ENCODE measurements around the gene HOXA6. TPM values are rescaled to one million over a fixed set of nuclear protein-coding genes. Genes with fewer than 3 reads are reported as not detected.
A peak's percentile ranks its signal among the peaks of the same experiment; 100 is the strongest.

HOXA6 gene
- total RNA-seq, 2 experiments from 2014 or later = not detected

- H3K27me3 Mint-ChIP-seq (ENCODE audit: low read depth) = peaks cover 91% of the 10 kb centered on the region
- DNase-seq = no peak
- no peak overlapping the region for H3K27ac Mint-ChIP-seq
- no peak overlapping the region for H3K4me3 Mint-ChIP-seq
- peaks cover 47% of the 10 kb centered on the region for H3K4me1 Mint-ChIP-seq (ENCODE audit: low read depth)
- CTCF ChIA-PET = interaction anchor here (1.9 to 2.7 kb wide), 2 partner anchors 10 to 28 kb away, joined by 5 to 11 read pairs; no protein-coding TSS in a partner anchor
- no peaks in the 10 kb centered on the region for H3K36me3 Mint-ChIP-seq (ENCODE audit: low read depth)
- intact Hi-C loops (cut with micrococcal nuclease) = loop anchor here (5.0 kb wide), 1 partner anchor 37 kb away; the partner anchor contains the start of gene HOXA3
- no peaks in the 10 kb centered on the region for H3K9me3 Mint-ChIP-seq
Measured at GRCh38 chr7:27189295-27189996, 41.9 kb upstream of the HOXA6 start.

- Mint-ChIP-seq H3K36me3 (ENCODE audit: low read depth) (no peaks in the 10 kb centered on the region), H3K27ac (no peak overlapping the region), H3K27me3 (ENCODE audit: low read depth) (peaks cover 90% of the 10 kb centered on the region), H3K4me1 (ENCODE audit: low read depth) (peaks cover 44% of the 10 kb centered on the region), H3K4me3 (peak overlapping the region; percentile 57), H3K9me3 (no peaks in the 10 kb centered on the region)
- CTCF ChIA-PET = interaction anchor here (0.7 to 2.7 kb wide), 3 partner anchors 10 to 1315 kb away, joined by 3 to 11 read pairs (median 5); no protein-coding TSS in a partner anchor
- peak; percentile 59 for DNase-seq
- intact Hi-C loops (cut with micrococcal nuclease) = loop anchor here (5.0 kb wide), 1 partner anchor 36 kb away; the partner anchor contains the start of gene HOXA3
Measured at GRCh38 chr7:27188386-27189294, 41.1 kb upstream of the HOXA6 start.

GRCh38 chr7:27187475-27188385 lies 40.2 kb upstream of the HOXA6 start:
- intact Hi-C loops (cut with micrococcal nuclease) = loop anchor here (5.0 kb wide), 1 partner anchor 35 kb away; the partner anchor contains the start of gene HOXA3
- Mint-ChIP-seq H3K4me3 (peak overlapping the region; percentile 57), H3K4me1 (ENCODE audit: low read depth) (peaks cover 40% of the 10 kb centered on the region), H3K36me3 (ENCODE audit: low read depth) (no peaks in the 10 kb centered on the region), H3K9me3 (no peaks in the 10 kb centered on the region), H3K27ac (no peak overlapping the region), H3K27me3 (ENCODE audit: low read depth) (peaks cover 88% of the 10 kb centered on the region)
- CTCF ChIA-PET = interaction anchor here (0.6 to 1.9 kb wide), 5 partner anchors 8 to 1314 kb away, joined by 3 to 7 read pairs (median 3); partner anchors contain the start of gene HOXA13
- no peak for DNase-seq

GRCh38 chr7:27186668-27187474 lies 39.3 kb upstream of the HOXA6 start:
- peaks cover 37% of the 10 kb centered on the region for H3K4me1 Mint-ChIP-seq (ENCODE audit: low read depth)
- CTCF ChIA-PET = interaction anchor here (0.7 to 1.9 kb wide), 5 partner anchors 9 to 596 kb away, joined by 3 to 7 read pairs (median 3); partner anchors contain the start of gene HOXA13
- no peak for DNase-seq

GRCh38 chr7:27185854-27186667 lies 38.5 kb upstream of the HOXA6 start:
- peaks cover 37% of the 10 kb centered on the region for H3K4me1 Mint-ChIP-seq (ENCODE audit: low read depth)
- no peak for DNase-seq
- H3K9me3 Mint-ChIP-seq = no peaks in the 10 kb centered on the region
- CTCF ChIA-PET = interaction anchor here (0.7 to 1.9 kb wide), 4 partner anchors 10 to 597 kb away, joined by 3 to 7 read pairs (median 3); partner anchors contain the start of gene HOXA13
- no peaks in the 10 kb centered on the region for H3K36me3 Mint-ChIP-seq (ENCODE audit: low read depth)
- peaks cover 87% of the 10 kb centered on the region for H3K27me3 Mint-ChIP-seq (ENCODE audit: low read depth)
- no peak overlapping the region for H3K27ac Mint-ChIP-seq
- H3K4me3 Mint-ChIP-seq = peak overlapping the region; percentile 61
- intact Hi-C loops (cut with micrococcal nuclease) = loop anchor here (1.0 to 5.0 kb wide), 2 partner anchors 18 to 34 kb away; partner anchors contain the start of gene HOXA3

More at GRCh38 chr7:27186668-27187474, 39.3 kb upstream of the HOXA6 start:
- H3K4me3 Mint-ChIP-seq = no peak overlapping the region
- H3K27ac Mint-ChIP-seq = no peak overlapping the region
- peaks cover 88% of the 10 kb centered on the region for H3K27me3 Mint-ChIP-seq (ENCODE audit: low read depth)
- no peaks in the 10 kb centered on the region for H3K36me3 Mint-ChIP-seq (ENCODE audit: low read depth)
- no peaks in the 10 kb centered on the region for H3K9me3 Mint-ChIP-seq
- intact Hi-C loops (cut with micrococcal nuclease) = loop anchor here (5.0 kb wide), 1 partner anchor 35 kb away; the partner anchor contains the start of gene HOXA3

- intact Hi-C loops (cut with micrococcal nuclease) = loop anchor here (1.0 to 5.0 kb wide), 2 partner anchors 17 to 33 kb away; partner anchors contain the start of gene HOXA3
- Mint-ChIP-seq H3K27me3 (ENCODE audit: low read depth) (peaks cover 84% of the 10 kb centered on the region), H3K27ac (no peak within 1 kb of the TSS), H3K36me3 (ENCODE audit: low read depth) (no peaks in the 10 kb centered on the region), H3K9me3 (no peaks in the 10 kb centered on the region), H3K4me1 (ENCODE audit: low read depth) (peaks cover 37% of the 10 kb centered on the region), H3K4me3 (peak within 1 kb of the TSS; percentile 61)
- DNase-seq = peak; percentile 58
- CTCF ChIA-PET = interaction anchor here (0.5 to 1.1 kb wide), 3 partner anchors 11 to 58 kb away, joined by 3 to 5 read pairs (median 3); no protein-coding TSS in a partner anchor
Measured at GRCh38 chr7:27185013-27185853, 37.7 kb upstream of the HOXA6 start, which contains the start of gene HOXA11. HOXA11 (minus strand) TSS chr7:27185232; CDS start chr7:27185144, 88 bp downstream.

- H3K9me3 Mint-ChIP-seq = no peaks in the 10 kb centered on the region
- H3K27ac Mint-ChIP-seq = no peak overlapping the region
- CTCF ChIA-PET = interaction anchor here (1.0 to 1.5 kb wide), 5 partner anchors 11 to 33 kb away, joined by 3 to 5 read pairs (median 3); no protein-coding TSS in a partner anchor
- H3K27me3 Mint-ChIP-seq (ENCODE audit: low read depth) = peaks cover 82% of the 10 kb centered on the region
- peak overlapping the region; percentile 61 for H3K4me3 Mint-ChIP-seq
- intact Hi-C loops (cut with micrococcal nuclease) = loop anchor here (1.0 to 5.0 kb wide), 3 partner anchors 10 to 32 kb away; partner anchors contain the start of genes HOXA10 and HOXA3
- peaks cover 36% of the 10 kb centered on the region for H3K4me1 Mint-ChIP-seq (ENCODE audit: low read depth)
- no peaks in the 10 kb centered on the region for H3K36me3 Mint-ChIP-seq (ENCODE audit: low read depth)
- DNase-seq = no peak
Measured at GRCh38 chr7:27184337-27185012, 36.9 kb upstream of the HOXA6 start.

- Mint-ChIP-seq H3K4me3 (peak overlapping the region; percentile 43), H3K9me3 (no peaks in the 10 kb centered on the region), H3K27ac (no peak overlapping the region), H3K4me1 (ENCODE audit: low read depth) (peaks cover 35% of the 10 kb centered on the region), H3K36me3 (ENCODE audit: low read depth) (no peaks in the 10 kb centered on the region), H3K27me3 (ENCODE audit: low read depth) (peaks cover 82% of the 10 kb centered on the region)
- CTCF ChIA-PET = interaction anchor here (0.7 to 1.5 kb wide), 4 partner anchors 12 to 325 kb away, joined by 3 to 7 read pairs (median 4); no protein-coding TSS in a partner anchor
- intact Hi-C loops (cut with micrococcal nuclease) = loop anchor here (1.0 kb wide), 1 partner anchor 10 kb away; the partner anchor contains the start of gene HOXA10
- no peak for DNase-seq
Measured at GRCh38 chr7:27183682-27184336, 36.2 kb upstream of the HOXA6 start.
